SH-SY5Y (cell line): ENCODE measurements around the gene NRF1.

Experiments
- GATA2 ChIP-seq: IDR thresholded peaks from 2 replicates; pipeline ENCODE4 v1.6.1; 2011; ENCODE audit warnings: mild to moderate bottlenecking, low read depth, low read length
- GATA3 ChIP-seq: IDR thresholded peaks from 2 replicates; pipeline ENCODE4 v1.6.1; 2011; ENCODE audit warnings: low read depth, mild to moderate bottlenecking, low read length, moderate library complexity

- TF ChIP-seq GATA2 = no peak
- TF ChIP-seq GATA3 = no peak
Measured at GRCh38 chr7:129671266-129671665, 59.7 kb downstream of the NRF1 start.
